ENCODE results near the gene KDM2B. TPM values are rescaled to one million over a fixed set of nuclear protein-coding genes. Genes with fewer than 3 reads are reported as not detected.
A peak's percentile ranks its signal among the peaks of the same experiment; 100 is the strongest.

The KDM2B gene
- total and polyA plus RNA-seq, 2 of the 8 experiments (the other 6 are each of a cell fraction or from before 2014, with no cell fraction given) = 111 to 162 TPM

DNA sequence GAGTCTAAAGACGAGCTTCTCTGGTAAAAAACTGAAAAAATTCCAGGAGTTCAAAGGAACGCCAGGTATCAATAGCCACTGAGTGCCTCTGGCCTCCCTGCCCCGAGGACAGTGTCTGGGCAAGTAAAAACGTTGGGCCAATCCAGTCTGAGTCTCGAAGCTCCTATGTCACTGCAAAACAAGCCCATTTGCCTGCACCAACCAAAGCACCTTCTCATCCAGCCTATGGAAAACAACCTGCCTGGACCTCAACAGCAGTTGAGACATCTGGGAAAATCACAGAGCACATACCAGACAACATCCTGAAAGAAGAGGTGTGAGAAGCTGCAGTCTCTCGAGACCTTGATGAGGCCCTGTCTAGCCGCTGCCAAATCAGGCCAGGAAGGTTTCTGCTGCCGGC lies 124.3 kb downstream of the KDM2B start:
- Histone ChIP-seq H4K8ac (ENCODE audit: extremely low read depth, insufficient read depth, low read length) (no peak overlapping the region), H2AFZ (ENCODE audit: low read length) (no peak overlapping the region), H3K27me3 (replicated peaks in 1 of 4; ENCODE audit: control insufficient read depth in 3 of 4, extremely low read depth in 1 of 4, insufficient read depth in 3 of 4, low read length in 3 of 4) (no peaks in the 10 kb centered on the region), H4K5ac (ENCODE audit: insufficient read length, low read depth, low read length) (no peak overlapping the region), H3K9me3 (ENCODE audit: insufficient read depth in 2 of 2, low read depth in 1 of 2, low read length in 1 of 2) (no peaks in the 10 kb centered on the region; a peak in 1 of 4 replicates), H3K4ac (replicated peaks; ENCODE audit: insufficient read length, low read depth, low read length) (no peak overlapping the region), H3K4me3 (ENCODE audit: extremely low read depth in 1 of 4, insufficient read depth in 2 of 4, low read depth in 3 of 4, low read length in 4 of 4) (no peak overlapping the region), H2BK15ac (ENCODE audit: low read length) (no peak overlapping the region), H3K14ac (ENCODE audit: insufficient read length) (no peak overlapping the region), H3K79me1 (ENCODE audit: low read depth, low read length) (peaks cover 34% of the 10 kb centered on the region), H2BK120ac (replicated peaks; ENCODE audit: low read depth, low read length) (no peak overlapping the region), H3K27ac (ENCODE audit: low read depth, low read length) (no peak overlapping the region), H3K23ac (ENCODE audit: insufficient read length) (no peak overlapping the region), H4K91ac (replicated peaks; ENCODE audit: insufficient read length, low read length) (no peak overlapping the region), H2BK12ac (ENCODE audit: low read depth, low read length) (no peak overlapping the region), H3K79me2 (ENCODE audit: control insufficient read depth in 1 of 2, insufficient read depth in 2 of 2, low read length in 2 of 2) (peaks cover 0 to 79% of the 10 kb centered on the region in 2 experiments; a peak in 2 of 4 replicates), H3K4me2 (ENCODE audit: insufficient read depth in 1 of 2, low read depth in 2 of 2, low read length in 2 of 2) (no peak overlapping the region), H2BK20ac (ENCODE audit: low read length) (no peak overlapping the region), H3K56ac (replicated peaks; ENCODE audit: insufficient read length, low read depth, low read length) (no peak overlapping the region), H3K36me3 (ENCODE audit: control insufficient read depth in 2 of 4, insufficient read depth in 4 of 4, low read length in 3 of 4) (peaks cover 0 to 10% (median 5%) of the 10 kb centered on the region in 4 experiments; a peak in 2 of 8 replicates), H2BK5ac (ENCODE audit: low read depth, low read length) (peak overlapping the region; percentile 71), H2AK5ac (ENCODE audit: low read depth, low read length) (no peak overlapping the region), H3K9ac (replicated peaks in 1 of 4; ENCODE audit: extremely low read depth in 1 of 4, low read depth in 3 of 4, low read length in 3 of 4) (peak overlapping the region in 1 of 4 experiments; percentile 11; a peak in 1 of 7 replicates), H3K18ac (ENCODE audit: extremely low read depth, low read length) (no peak overlapping the region), H4K20me1 (replicated peaks in 1 of 2; ENCODE audit: control insufficient read depth in 1 of 2, insufficient read depth in 2 of 2, low read length in 2 of 2) (peaks cover 15 to 21% of the 10 kb centered on the region in 2 experiments), H3K4me1 (replicated peaks in 1 of 4; ENCODE audit: control insufficient read depth in 3 of 4, insufficient read depth in 4 of 4, low read length in 3 of 4) (peaks cover 0 to 5% (median 2%) of the 10 kb centered on the region in 4 experiments; a peak in 1 of 7 replicates), H3K23me2 (ENCODE audit: low read depth, low read length) (no peaks in the 10 kb centered on the region)
- ChIA-PET CTCF (ENCODE audit: partially characterized antibody) (interaction anchor here (0.6 to 15.5 kb wide), 4 partner anchors 12 to 278 kb away, joined by 3 to 129 read pairs (median 4); no protein-coding TSS in a partner anchor), POLR2A (ENCODE audit: partially characterized antibody) (interaction anchor here (0.6 to 2.2 kb wide), 5 partner anchors 10 to 757 kb away, joined by 3 to 8 read pairs (median 5); no protein-coding TSS in a partner anchor)
- TF ChIP-seq CBX5 (IDR thresholded peaks at IDR 0.05; ENCODE audit: low read depth, low read length) (no peak), FOSL1 (IDR thresholded peaks at IDR 0.05; ENCODE audit: insufficient read depth, low read depth, low read length) (no peak), TCF12 (IDR thresholded peaks at IDR 0.05; ENCODE audit: low read depth, low read length) (no peak), EZH2 (IDR thresholded peaks at IDR 0.05; ENCODE audit: low read depth, low read length, severe bottlenecking) (no peak), CREB1 (IDR thresholded peaks at IDR 0.05) (no peak), EGR1 (IDR thresholded peaks at IDR 0.05; ENCODE audit: borderline replicate concordance, low read depth, low read length) (no peak), TBP (IDR thresholded peaks at IDR 0.05; ENCODE audit: low read depth, low read length) (no peak), NANOG (IDR thresholded peaks at IDR 0.05; ENCODE audit: insufficient read depth, low read depth, low read length, poor library complexity, severe bottlenecking) (no peak)
- TF ChIP-seq, protein P1, sequence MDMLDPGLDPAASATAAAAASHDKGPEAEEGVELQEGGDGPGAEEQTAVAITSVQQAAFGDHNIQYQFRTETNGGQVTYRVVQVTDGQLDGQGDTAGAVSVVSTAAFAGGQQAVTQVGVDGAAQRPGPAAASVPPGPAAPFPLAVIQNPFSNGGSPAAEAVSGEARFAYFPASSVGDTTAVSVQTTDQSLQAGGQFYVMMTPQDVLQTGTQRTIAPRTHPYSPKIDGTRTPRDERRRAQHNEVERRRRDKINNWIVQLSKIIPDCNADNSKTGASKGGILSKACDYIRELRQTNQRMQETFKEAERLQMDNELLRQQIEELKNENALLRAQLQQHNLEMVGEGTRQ (IDR thresholded peaks at IDR 0.05; ENCODE audit: low read length) = no peak
- WGBS, 2 experiments (ENCODE audit: extremely low coverage in 1 of 2, insufficient coverage in 1 of 2, insufficient read length in 1 of 2, insufficient replicate concordance in 2 of 2, low coverage in 1 of 2, low lambda C conversion rate in 2 of 2, missing lambda C conversion rate in 1 of 2) = 88% methylated on average over 8 of the region's 8 CpGs; no CpG with 5 or more reads in 1 of the 2 experiments
- DNase-seq (ENCODE audit: low read depth in 1 of 2, low spot score in 2 of 2) (no peak), FAIRE-seq (no peak)
